Renal cortex interstitium (tissue), 3 donors: ENCODE data around the gene RPRD2. TPM values are rescaled to one million over a fixed set of nuclear protein-coding genes. Genes with fewer than 3 reads are reported as not detected.

Source experiments
- polyA plus RNA-seq, 3 donors: library from polyadenylated mRNA; unstranded; fragments of 120-200 nt; gene quantifications; one replicate each; pipeline ENCODE4 v1.2.1, GENCODE V29; 2013; ENCODE audit not compliant: insufficient read length in 3 of 3

The RPRD2 gene
- polyA plus RNA-seq, 3 donors, result 50.0 to 53.6 (median 52.5) TPM

Other genes starting within 250 kb of the RPRD2 start
- 10 to 100 TPM; 48.3 to 60.4 (median 48.4) TPM for gene PLEKHO1, start 214.2 kb upstream of the RPRD2 start, polyA plus RNA-seq
- 100 to 1,000 TPM; 111 to 140 (median 129) TPM for gene ANP32E, start 128.0 kb upstream of the RPRD2 start, polyA plus RNA-seq
- 1 to 10 TPM; 6.6 to 9.2 (median 8.0) TPM for gene CA14, start 106.4 kb upstream of the RPRD2 start, polyA plus RNA-seq
- 100 to 1,000 TPM; 179 to 191 (median 187) TPM for gene APH1A, start 95.1 kb upstream of the RPRD2 start, polyA plus RNA-seq
- 10 to 100 TPM; 36.1 to 53.0 (median 51.2) TPM for gene C1orf54, start 91.4 kb upstream of the RPRD2 start, polyA plus RNA-seq
- gene CIART, start 81.6 kb upstream of the RPRD2 start, polyA plus RNA-seq, result 10 to 100 TPM in 1 of 3 donors, 1 to 10 TPM in 2; 8.1 to 10.7 (median 8.6) TPM
- gene MRPS21, start 70.3 kb upstream of the RPRD2 start, polyA plus RNA-seq, result 10 to 100 TPM; 69.4 to 90.7 (median 85.6) TPM
- 100 to 1,000 TPM in 1 of 3 donors, 10 to 100 TPM in 2; 65.4 to 120 (median 73.3) TPM for gene PRPF3, start 42.6 kb upstream of the RPRD2 start, polyA plus RNA-seq
- 10 to 100 TPM; 22.5 to 29.4 (median 23.1) TPM for gene TARS2, start 123.3 kb downstream of the RPRD2 start, polyA plus RNA-seq
- 10 to 100 TPM; 10.2 to 14.4 (median 13.1) TPM for gene ECM1, start 144.0 kb downstream of the RPRD2 start, polyA plus RNA-seq
- under 1 TPM; 0.37 to 0.82 (median 0.81) TPM for gene FALEC, start 151.6 kb downstream of the RPRD2 start, polyA plus RNA-seq
- 10 to 100 TPM; 12.8 to 17.9 (median 16.9) TPM for gene ADAMTSL4, start 185.3 kb downstream of the RPRD2 start, polyA plus RNA-seq
- gene MCL1, start 215.5 kb downstream of the RPRD2 start, polyA plus RNA-seq, result 100 to 1,000 TPM; 165 to 212 (median 189) TPM